ENCODE measurements around the gene PPP1R8. TPM values are rescaled to one million over a fixed set of nuclear protein-coding genes. Genes with fewer than 3 reads are reported as not detected.

PPP1R8 gene
- total RNA-seq, 1 experiment from 2014 or later = 39.5 TPM

- ATAC-seq (no peak), DNase-seq (ENCODE audit: low spot score) (no peak)
- H3K27ac Mint-ChIP-seq = peak overlapping the region; percentile 98
- peaks cover 25% of the 10 kb centered on the region for H3K36me3 Mint-ChIP-seq
- H3K27me3 Mint-ChIP-seq (ENCODE audit: low read depth) = no peaks in the 10 kb centered on the region; the same call in 1 of the 2 replicates
- POLR2A ChIA-PET = interaction anchor here (0.7 to 2.2 kb wide), 5 partner anchors 59 to 128 kb away, joined by 3 to 8 read pairs (median 6); partner anchors contain the start of genes FAM76A, STX12 and XKR8
- CTCF ChIA-PET = interaction anchor here (1.9 to 3.9 kb wide), 2 partner anchors 59 to 107 kb away, joined by 10 to 14 read pairs; partner anchors contain the start of genes FAM76A and STX12
- TF ChIP-seq ATF6 (CRISPR knock-in tag; IDR thresholded peaks at IDR 0.05) = no peak
- TF ChIP-seq CREM (CRISPR knock-in tag; IDR thresholded peaks at IDR 0.05) = no peak
- 0 out of 2 replicates have a peak, but pooled peaks have one; percentile 17 for TF ChIP-seq SP1 (CRISPR knock-in tag; conservative IDR thresholded peaks at IDR 0.05)
- H3K9me3 Mint-ChIP-seq = 0 out of 2 replicates have a peak, but pooled peaks cover 3% of the 10 kb centered on the region
- peak overlapping the region; percentile 94 for H3K4me3 Mint-ChIP-seq
- peaks cover 15% of the 10 kb centered on the region for H3K4me1 Mint-ChIP-seq
Observed at GRCh38 chr1:27831568-27832410, 1.2 kb downstream of the PPP1R8 start.

GRCh38 chr1:27832762-27833161 is 2.2 kb downstream of the PPP1R8 start:
- Mint-ChIP-seq H3K27ac (no peak overlapping the region), H3K27me3 (ENCODE audit: low read depth) (no peaks in the 10 kb centered on the region; the same call in 1 of the 2 replicates), H3K4me1 (peaks cover 15% of the 10 kb centered on the region), H3K4me3 (0 out of 2 replicates have a peak overlapping the region, but pooled peaks have one; percentile 94), H3K36me3 (peaks cover 30% of the 10 kb centered on the region), H3K9me3 (0 out of 2 replicates have a peak, but pooled peaks cover 3% of the 10 kb centered on the region)
- ATAC-seq (no peak), DNase-seq (ENCODE audit: low spot score) (no peak)
- ChIA-PET POLR2A (interaction anchor here (0.7 to 0.9 kb wide), 2 partner anchors 60 to 380 kb away, joined by 3 to 4 read pairs; partner anchors contain the start of gene STX12), CTCF (interaction anchor here (0.8 to 3.9 kb wide), 2 partner anchors 25 to 107 kb away, joined by 3 to 14 read pairs; partner anchors contain the start of gene FAM76A)
- TF ChIP-seq ZNF396 (CRISPR knock-in tag; IDR thresholded peaks at IDR 0.05; ENCODE audit: borderline replicate concordance) (no peak), ZNF121 (CRISPR knock-in tag; IDR thresholded peaks at IDR 0.05) (no peak), STAT6 (CRISPR knock-in tag; conservative IDR thresholded peaks at IDR 0.05; ENCODE audit: low read depth) (no peak), SMAD4 (CRISPR knock-in tag; IDR thresholded peaks at IDR 0.05) (no peak), ARID4B (CRISPR knock-in tag; IDR thresholded peaks at IDR 0.05; ENCODE audit: borderline replicate concordance) (no peak), CREM (CRISPR knock-in tag; IDR thresholded peaks at IDR 0.05) (no peak), NR2C2 (CRISPR knock-in tag; IDR thresholded peaks at IDR 0.05) (no peak), OVOL2 (CRISPR knock-in tag; IDR thresholded peaks at IDR 0.05; ENCODE audit: borderline replicate concordance) (no peak), E2F5 (CRISPR knock-in tag; IDR thresholded peaks at IDR 0.05) (no peak), PREB (CRISPR knock-in tag; IDR thresholded peaks at IDR 0.05; ENCODE audit: borderline replicate concordance) (no peak), ZNF263 (CRISPR knock-in tag; IDR thresholded peaks at IDR 0.05; ENCODE audit: low read depth) (no peak), RELA (CRISPR knock-in tag; IDR thresholded peaks at IDR 0.05; ENCODE audit: borderline replicate concordance) (no peak), TEAD1 (CRISPR knock-in tag; IDR thresholded peaks at IDR 0.05) (no peak), MAX (CRISPR knock-in tag; IDR thresholded peaks at IDR 0.05) (no peak)

All from WTC11 (cell line).